ENCODE results near the gene TRIM60. TPM values are rescaled to one million over a fixed set of nuclear protein-coding genes. Genes with fewer than 3 reads are reported as not detected.
"Not testable (repeated sequence)": the region's sequence is repeated elsewhere in the genome, so short reads cannot be mapped to it uniquely, and the experiment has no call there.

TRIM60 gene
- total RNA-seq: not detected

GRCh38 chr4:165031436-165032211, at the start of gene TRIM60:
TRIM60 (plus strand) TSS chr4:165031999; CDS start chr4:165040073, 8,074 bp downstream.
- no peak for DNase-seq (ENCODE audit: low spot score in 2 of 2)

GRCh38 chr4:164989471-164989870, 42.3 kb upstream of the TRIM60 start:
- no peak for TF ChIP-seq CTCF (IDR thresholded peaks at IDR 0.05)
- TF ChIP-seq POLR2A (IDR thresholded peaks at IDR 0.05): no peak
- no peak for DNase-seq (ENCODE audit: low spot score in 2 of 2)
- intact Hi-C loops (cut with DNase I; ENCODE audit: low total_unique reads): no loop called here
- 41 to 47% methylated on average over 2 of the region's 2 CpGs for WGBS, 2 donors
- H3K4me3 ChIP-seq (ENCODE audit: low read depth, poor library complexity, severe bottlenecking): no peak overlapping the region

More at GRCh38 chr4:165031436-165032211, at the start of gene TRIM60:
- intact Hi-C loops (cut with DNase I; ENCODE audit: low total_unique reads): no loop called here
- no peak for TF ChIP-seq CTCF (IDR thresholded peaks at IDR 0.05)
- no peak for TF ChIP-seq POLR2A (IDR thresholded peaks at IDR 0.05)
- WGBS, 2 donors: 92 to 96% methylated on average over 41 of the region's 41 CpGs
- no peak within 1 kb of the TSS for H3K4me3 ChIP-seq (ENCODE audit: low read depth, poor library complexity, severe bottlenecking)

- intact Hi-C loops (cut with DNase I; ENCODE audit: low total_unique reads); H3K4me3 ChIP-seq (ENCODE audit: low read depth, poor library complexity, severe bottlenecking); DNase-seq (ENCODE audit: low spot score in 2 of 2): not testable (repeated sequence)
- WGBS, 2 donors: 79 to 87% methylated on average over 10 of the region's 10 CpGs
These were observed 41.0 kb upstream of the TRIM60 start for GRCh38 chr4:164990786-164991185.

GRCh38 chr4:164996123-164996522, 35.7 kb upstream of the TRIM60 start:
- H3K4me3 ChIP-seq (ENCODE audit: low read depth, poor library complexity, severe bottlenecking); DNase-seq (ENCODE audit: low spot score in 2 of 2); intact Hi-C loops (cut with DNase I; ENCODE audit: low total_unique reads): not testable (repeated sequence)
- 79 to 81% methylated on average over 6 of the region's 6 CpGs for WGBS, 2 donors

GRCh38 chr4:164997324-164997723, 34.5 kb upstream of the TRIM60 start:
- no peak overlapping the region for H3K4me3 ChIP-seq (ENCODE audit: low read depth, poor library complexity, severe bottlenecking)
- intact Hi-C loops (cut with DNase I; ENCODE audit: low total_unique reads): no loop called here
- DNase-seq (ENCODE audit: low spot score in 2 of 2): no peak
- 76 to 92% methylated on average over 2 of the region's 2 CpGs for WGBS, 2 donors
- no peak for TF ChIP-seq POLR2A (IDR thresholded peaks at IDR 0.05)
- no peak for TF ChIP-seq CTCF (IDR thresholded peaks at IDR 0.05)

- WGBS, 2 donors: 63 to 73% methylated on average over 6 of the region's 6 CpGs
- no peak for DNase-seq (ENCODE audit: low spot score in 2 of 2)
- H3K4me3 ChIP-seq (ENCODE audit: low read depth, poor library complexity, severe bottlenecking): no peak overlapping the region
- intact Hi-C loops (cut with DNase I; ENCODE audit: low total_unique reads): no loop called here
- no peak for TF ChIP-seq CTCF (IDR thresholded peaks at IDR 0.05)
- no peak for TF ChIP-seq POLR2A (IDR thresholded peaks at IDR 0.05)
These were observed 33.9 kb upstream of the TRIM60 start for GRCh38 chr4:164997941-164998340.

GRCh38 chr4:164998526-164999080, 33.2 kb upstream of the TRIM60 start:
- intact Hi-C loops (cut with DNase I; ENCODE audit: low total_unique reads); DNase-seq (ENCODE audit: low spot score in 2 of 2); H3K4me3 ChIP-seq (ENCODE audit: low read depth, poor library complexity, severe bottlenecking): not testable (repeated sequence)
- WGBS, 2 donors: 61 to 79% methylated on average over 2 of the region's 2 CpGs

GRCh38 chr4:165001957-165002356, 29.8 kb upstream of the TRIM60 start:
- WGBS, 2 donors: 51% methylated on average over 4 of the region's 4 CpGs; no CpG with 5 or more reads in 1 of the 2 donors
- peak in 1 of 2 donors; percentile 34 for DNase-seq (ENCODE audit: low spot score in 2 of 2)
- H3K4me3 ChIP-seq (ENCODE audit: low read depth, poor library complexity, severe bottlenecking); intact Hi-C loops (cut with DNase I; ENCODE audit: low total_unique reads): not testable (repeated sequence)

Measured in lower leg skin (tissue), 4 donors.